D721Med (cell line): Measurements from ENCODE around the gene USP3.

Experiments
- DNase-seq: peaks from one replicate; pipeline ENCODE4 v3.0.0; 2011; ENCODE audit warnings: low spot score; ENCODE audit not compliant: insufficient read length
- FAIRE-seq: peaks from 2 replicates; lab custom pipeline; 2011; peaks lifted over from hg19 to GRCh38; lab: Jason Lieb, UNC
- TF ChIP-seq, protein P1 (sequence below): IDR thresholded peaks from 2 replicates; pipeline ENCODE4 v1.5.1; 2012; ENCODE audit warnings: mild to moderate bottlenecking, control low read depth; ENCODE audit not compliant: insufficient read depth; ENCODE audit errors: missing control alignments

The USP3 gene

GRCh38 chr15:63476229-63476632 lies 28.2 kb upstream of the USP3 start:
- FAIRE-seq: no peak
- no peak for DNase-seq
- TF ChIP-seq, protein P1, sequence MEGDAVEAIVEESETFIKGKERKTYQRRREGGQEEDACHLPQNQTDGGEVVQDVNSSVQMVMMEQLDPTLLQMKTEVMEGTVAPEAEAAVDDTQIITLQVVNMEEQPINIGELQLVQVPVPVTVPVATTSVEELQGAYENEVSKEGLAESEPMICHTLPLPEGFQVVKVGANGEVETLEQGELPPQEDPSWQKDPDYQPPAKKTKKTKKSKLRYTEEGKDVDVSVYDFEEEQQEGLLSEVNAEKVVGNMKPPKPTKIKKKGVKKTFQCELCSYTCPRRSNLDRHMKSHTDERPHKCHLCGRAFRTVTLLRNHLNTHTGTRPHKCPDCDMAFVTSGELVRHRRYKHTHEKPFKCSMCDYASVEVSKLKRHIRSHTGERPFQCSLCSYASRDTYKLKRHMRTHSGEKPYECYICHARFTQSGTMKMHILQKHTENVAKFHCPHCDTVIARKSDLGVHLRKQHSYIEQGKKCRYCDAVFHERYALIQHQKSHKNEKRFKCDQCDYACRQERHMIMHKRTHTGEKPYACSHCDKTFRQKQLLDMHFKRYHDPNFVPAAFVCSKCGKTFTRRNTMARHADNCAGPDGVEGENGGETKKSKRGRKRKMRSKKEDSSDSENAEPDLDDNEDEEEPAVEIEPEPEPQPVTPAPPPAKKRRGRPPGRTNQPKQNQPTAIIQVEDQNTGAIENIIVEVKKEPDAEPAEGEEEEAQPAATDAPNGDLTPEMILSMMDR: no peak

GRCh38 chr15:63478243-63478642 lies 26.1 kb upstream of the USP3 start:
- TF ChIP-seq, protein P1: no peak
- no peak for DNase-seq
- no peak for FAIRE-seq

GRCh38 chr15:63480441-63480821 lies 24.0 kb upstream of the USP3 start:
- no peak for FAIRE-seq
- TF ChIP-seq, protein P1: no peak

DNA sequence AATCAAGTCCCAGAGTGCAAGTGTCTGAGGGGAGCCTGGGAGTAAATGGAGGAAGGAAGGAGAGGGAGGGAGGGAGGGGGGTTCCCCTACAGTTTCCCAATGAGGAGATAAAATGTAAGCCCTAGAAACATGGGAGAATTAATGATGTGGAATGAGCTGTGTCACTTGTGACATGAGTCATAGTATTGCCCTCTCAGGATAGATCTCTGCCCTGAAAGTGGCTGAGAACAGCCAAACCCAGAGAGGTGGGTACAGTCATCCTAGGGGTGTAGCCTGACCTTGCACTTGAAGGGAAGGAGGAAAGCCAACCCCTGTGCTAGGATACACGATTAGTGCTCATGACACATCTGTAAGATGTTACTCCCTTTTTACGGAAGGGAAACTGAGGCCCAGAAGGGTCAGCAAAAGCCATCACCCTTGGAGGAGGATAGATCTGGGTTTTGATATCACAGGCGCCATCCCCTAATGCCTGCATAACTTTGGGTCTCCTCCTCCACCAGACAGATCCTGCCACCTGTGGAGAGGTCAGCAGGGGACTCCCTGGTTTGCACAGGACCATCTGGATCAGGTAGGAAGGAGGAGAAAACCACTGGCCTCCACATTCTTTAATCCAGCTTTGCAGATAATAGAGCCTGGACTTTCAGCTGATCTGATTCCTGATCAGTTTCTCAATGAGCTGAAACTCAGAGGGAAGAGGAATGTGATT lies 23.1 kb upstream of the USP3 start:
- no peak for DNase-seq

More at GRCh38 chr15:63480441-63480821, 24.0 kb upstream of the USP3 start:
- DNase-seq: no peak

GRCh38 chr15:63482874-63483323 lies 21.5 kb upstream of the USP3 start:
- FAIRE-seq: no peak

More for the DNA sequence above, 23.1 kb upstream of the USP3 start:
- TF ChIP-seq, protein P1: no peak
- no peak for FAIRE-seq

DNA sequence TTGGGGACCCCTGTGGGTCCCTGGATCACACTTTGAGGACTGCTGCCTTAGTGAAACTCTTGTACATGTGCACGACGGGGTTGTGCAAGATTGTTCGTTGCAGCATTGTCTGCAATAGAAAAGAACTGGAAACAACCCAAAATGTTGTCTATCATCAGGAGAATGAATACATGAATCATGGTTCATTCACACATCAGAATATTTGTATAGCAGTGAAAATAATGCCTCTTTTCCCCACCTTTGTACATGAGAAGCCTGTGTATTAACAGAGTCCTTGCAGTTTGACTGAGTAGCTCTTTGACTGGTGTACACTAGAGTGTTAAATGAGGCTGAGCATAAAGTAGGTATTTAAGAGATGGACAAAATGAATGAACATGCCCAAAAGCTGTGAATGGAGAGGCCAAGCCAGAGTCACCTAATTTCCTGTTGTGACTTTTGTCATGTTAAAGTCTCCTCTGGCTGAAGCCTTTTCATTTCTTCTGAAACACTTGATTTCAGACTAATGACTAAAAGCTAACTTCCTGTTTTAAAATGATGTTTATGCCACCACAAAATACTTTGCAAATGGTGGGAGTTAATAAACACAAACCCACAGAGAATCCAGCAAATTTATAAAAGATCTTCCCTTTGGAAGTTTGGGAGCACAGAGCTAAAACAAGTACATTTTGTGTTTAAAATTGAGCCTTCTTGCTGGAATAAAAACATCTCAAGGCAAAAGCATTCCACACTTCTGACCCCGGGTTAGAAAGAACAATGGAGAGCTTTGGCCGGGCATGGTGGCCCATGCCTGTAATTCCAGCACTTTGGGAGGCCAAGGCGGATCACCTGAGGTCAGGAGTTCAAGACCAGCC lies 20.6 kb upstream of the USP3 start:
- DNase-seq (no peak), FAIRE-seq (no peak)
- TF ChIP-seq, protein P1: no peak

More at GRCh38 chr15:63482874-63483323, 21.5 kb upstream of the USP3 start:
- DNase-seq: no peak
- TF ChIP-seq, protein P1: no peak
